Mesenchymal stem cell (in vitro differentiated cells and primary cell): ENCODE results near the gene OOEP.

ENCODE experiments used
- DNase-seq: peaks from one replicate; pipeline ENCODE4 v3.0.0-alpha.2; 2013
- H2AFZ ChIP-seq: one replicate; pipeline ENCODE4 v1.6.1; 2013; ENCODE audit warnings: low read depth, mild to moderate bottlenecking, control low read depth, inconsistent platforms, low read length, moderate library complexity
- H2AK5ac ChIP-seq: 2 replicates; pipeline ENCODE4 v1.6.1; 2013; ENCODE audit warnings: low read length, moderate library complexity, mild to moderate bottlenecking, inconsistent platforms; ENCODE audit not compliant: severe bottlenecking
- H2BK120ac ChIP-seq: one replicate; pipeline ENCODE4 v1.6.1; 2013; ENCODE audit warnings: low read depth, mild to moderate bottlenecking, inconsistent platforms, low read length, moderate library complexity
- H2BK12ac ChIP-seq, 2 experiments: one replicate each; pipeline ENCODE4 v1.6.1; 2013; ENCODE audit warnings: inconsistent platforms in 2 of 2, low read length in 2 of 2, mild to moderate bottlenecking in 2 of 2, moderate library complexity in 2 of 2, control low read depth in 1 of 2
- H2BK15ac ChIP-seq: one replicate; pipeline ENCODE4 v1.6.1; 2013; ENCODE audit warnings: mild to moderate bottlenecking, low read depth, inconsistent platforms; ENCODE audit not compliant: poor library complexity, severe bottlenecking
- H2BK5ac ChIP-seq: 2 replicates; pipeline ENCODE4 v1.6.1; 2013; ENCODE audit warnings: low read depth, mild to moderate bottlenecking, low read length, control low read depth, inconsistent platforms; ENCODE audit not compliant: poor library complexity, severe bottlenecking
- H3K14ac ChIP-seq, 2 experiments: one replicate each; pipeline ENCODE4 v1.6.1; 2013; ENCODE audit warnings: inconsistent platforms in 2 of 2, low read length in 2 of 2, control low read depth in 1 of 2, mild to moderate bottlenecking in 1 of 2, moderate library complexity in 1 of 2
- H3K18ac ChIP-seq, 2 experiments: one replicate each; pipeline ENCODE4 v1.6.1; 2013; ENCODE audit warnings: inconsistent platforms in 2 of 2, low read length in 2 of 2, control low read depth in 1 of 2, low read depth in 1 of 2, mild to moderate bottlenecking in 1 of 2
- H3K23ac ChIP-seq, 2 experiments: one replicate each; pipeline ENCODE4 v1.6.1; 2013; ENCODE audit warnings: inconsistent platforms in 2 of 2, low read length in 2 of 2, mild to moderate bottlenecking in 2 of 2, moderate library complexity in 2 of 2, control low read depth in 1 of 2
- H3K27ac ChIP-seq: 2 replicates; pipeline ENCODE4 v1.5.1; 2013; ENCODE audit warnings: mild to moderate bottlenecking, moderate library complexity, low read length, control low read depth, inconsistent platforms; ENCODE audit not compliant: poor library complexity, severe bottlenecking
- H3K27me3 ChIP-seq, 2 experiments: 2 replicates each; pipeline versions ENCODE4 v1.6.1 to v1.7.0; 2013; ENCODE audit warnings: low read length in 2 of 2, mild to moderate bottlenecking in 2 of 2, moderate library complexity in 2 of 2, control low read depth in 1 of 2, inconsistent platforms in 1 of 2; ENCODE audit not compliant: control insufficient read depth in 1 of 2, insufficient read depth in 1 of 2
- H3K36me3 ChIP-seq, 2 experiments: 2 replicates each; pipeline versions ENCODE4 v1.6.1 to v1.7.0; 2013; ENCODE audit warnings: low read length in 2 of 2, control low read depth in 1 of 2, inconsistent platforms in 1 of 2, low read depth in 1 of 2, mild to moderate bottlenecking in 1 of 2; ENCODE audit not compliant: insufficient read depth in 2 of 2, control insufficient read depth in 1 of 2
- H3K4ac ChIP-seq, 2 experiments: one replicate each; pipeline ENCODE4 v1.6.1; 2013; ENCODE audit warnings: inconsistent platforms in 2 of 2, low read length in 2 of 2, mild to moderate bottlenecking in 2 of 2, moderate library complexity in 2 of 2, control low read depth in 1 of 2, low read depth in 1 of 2
- H3K4me1 ChIP-seq: 2 replicates; pipeline ENCODE4 v1.6.1; 2013; ENCODE audit warnings: low read depth, low read length, control low read depth; ENCODE audit not compliant: control insufficient read depth, insufficient read depth
- H3K4me2 ChIP-seq: 2 replicates; pipeline ENCODE4 v1.6.1; 2013; ENCODE audit warnings: low read length, mild to moderate bottlenecking, inconsistent platforms; ENCODE audit not compliant: poor library complexity, severe bottlenecking
- H3K4me3 ChIP-seq, 2 experiments: 2 replicates each; pipeline versions ENCODE4 v1.5.1 to v1.7.0; 2013; ENCODE audit warnings: low read length in 2 of 2, mild to moderate bottlenecking in 2 of 2, control low read depth in 1 of 2, low read depth in 1 of 2; ENCODE audit not compliant: insufficient read depth in 1 of 2
- H3K79me1 ChIP-seq: replicated peaks from 2 replicates; pipeline ENCODE4 v1.6.1; 2013; ENCODE audit warnings: mild to moderate bottlenecking, control low read depth, low read length, inconsistent platforms; ENCODE audit not compliant: poor library complexity, severe bottlenecking
- H3K9ac ChIP-seq: 2 replicates; pipeline ENCODE4 v1.7.0; 2013; ENCODE audit warnings: mild to moderate bottlenecking, low read length, moderate library complexity
- H3K9me3 ChIP-seq: 2 replicates; pipeline ENCODE4 v1.7.0; 2013; ENCODE audit warnings: mild to moderate bottlenecking, low read length; ENCODE audit not compliant: control insufficient read depth
- H4K8ac ChIP-seq: one replicate; pipeline ENCODE4 v1.6.1; 2013; ENCODE audit warnings: inconsistent platforms, mild to moderate bottlenecking, low read length, moderate library complexity
- H4K91ac ChIP-seq: one replicate; pipeline ENCODE4 v1.6.1; 2013; ENCODE audit warnings: mild to moderate bottlenecking, low read length, inconsistent platforms
- WGBS: methylation state at CpG from one replicate; pipeline ENCODE4 v1.1.7; 2013; ENCODE audit warnings: mixed read lengths; 5-methylcytosine and 5-hydroxymethylcytosine counted together

OOEP gene

GRCh38 chr6:73368675-73369074 is 1.0 kb downstream of the OOEP start:
- Histone ChIP-seq H3K4me2 (no peak overlapping the region), H3K4me3 (no peak overlapping the region), H2AK5ac (no peak overlapping the region)

DNA sequence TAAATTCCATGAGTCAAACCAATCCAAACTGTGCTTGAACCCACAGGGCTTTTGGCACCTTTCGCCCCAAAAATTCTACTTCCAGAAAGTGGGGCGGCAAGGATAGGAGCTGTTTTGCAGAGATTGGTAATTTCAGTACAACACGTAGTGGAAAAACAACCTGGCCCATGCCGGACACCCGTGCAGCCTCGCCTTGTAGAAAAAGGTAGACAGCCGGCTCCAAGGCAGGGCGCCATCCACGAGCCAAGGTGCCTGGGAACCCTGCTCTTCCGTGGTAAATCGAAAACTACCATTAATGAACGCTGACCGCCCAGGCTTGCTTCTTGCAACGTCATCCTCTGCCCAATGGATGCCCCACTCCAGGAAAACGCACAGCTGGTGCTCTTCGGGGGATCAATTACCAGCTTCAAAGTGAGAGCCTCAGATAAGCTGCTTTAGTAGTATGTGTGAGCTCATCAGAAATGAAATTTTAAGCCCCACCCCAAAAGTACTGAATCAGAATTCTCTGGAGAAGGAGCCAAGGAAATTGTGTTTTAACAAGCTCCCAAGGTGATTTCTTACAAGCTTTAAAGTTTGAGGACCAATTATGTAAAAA is 1.8 kb downstream of the OOEP start:
- WGBS = 81% methylated on average over 16 of the region's 16 CpGs
- H3K4ac ChIP-seq = no peak overlapping the region

More at GRCh38 chr6:73368675-73369074, 1.0 kb downstream of the OOEP start:
- Histone ChIP-seq H3K4ac (no peak overlapping the region), H2BK5ac (no peak overlapping the region), H2BK120ac (no peak overlapping the region), H3K14ac (no peak overlapping the region), H3K18ac (no peak overlapping the region), H3K27ac (no peak overlapping the region), H3K9me3 (peaks cover 11% of the 10 kb centered on the region), H4K8ac (no peak overlapping the region), H2AFZ (no peak overlapping the region), H4K91ac (no peak overlapping the region), H3K27me3 (no peaks in the 10 kb centered on the region), H3K79me1 (no peaks in the 10 kb centered on the region), H3K9ac (no peak overlapping the region), H3K23ac (no peak overlapping the region), H2BK12ac (no peak overlapping the region), H3K4me1 (no peaks in the 10 kb centered on the region), H2BK15ac (no peak overlapping the region), H3K36me3 (no peaks in the 10 kb centered on the region)
- DNase-seq = no peak
- 100% methylated on average over 2 of the region's 4 CpGs for WGBS

DNA sequence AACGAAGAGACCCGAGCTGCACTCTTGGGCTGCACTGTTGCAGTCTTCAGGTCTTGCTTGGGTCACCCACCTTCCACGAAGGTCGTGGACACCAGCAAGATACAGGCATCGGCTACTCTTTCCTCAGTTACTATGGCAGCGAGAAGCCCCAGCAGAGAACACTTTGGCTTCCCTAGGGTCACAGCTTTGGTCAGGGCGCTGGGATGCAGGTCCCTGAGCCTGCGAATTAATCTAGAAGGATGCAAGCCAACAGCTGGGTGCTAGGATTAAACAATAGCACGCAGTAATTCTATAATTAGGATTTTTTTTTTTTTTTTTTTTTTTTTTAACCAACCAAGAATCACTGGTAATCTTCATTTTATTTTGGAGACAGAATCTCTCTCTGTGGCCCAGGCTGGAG is 5.1 kb downstream of the OOEP start:
- WGBS = 92% methylated on average over 7 of the region's 9 CpGs
- H3K4me3 ChIP-seq = no peak overlapping the region
- no peak overlapping the region for H2BK15ac ChIP-seq
- H3K4me2 ChIP-seq = no peak overlapping the region
- H3K9ac ChIP-seq = no peak overlapping the region
- H3K79me1 ChIP-seq = no peaks in the 10 kb centered on the region
- H4K8ac ChIP-seq = no peak overlapping the region
- no peak overlapping the region for H2BK120ac ChIP-seq
- no peak for DNase-seq
- H2BK12ac ChIP-seq = no peak overlapping the region
- no peaks in the 10 kb centered on the region for H3K9me3 ChIP-seq
- H3K4me1 ChIP-seq = no peaks in the 10 kb centered on the region
- no peak overlapping the region for H2AFZ ChIP-seq
- no peaks in the 10 kb centered on the region for H3K36me3 ChIP-seq
- H3K18ac ChIP-seq = no peak overlapping the region
- no peaks in the 10 kb centered on the region for H3K27me3 ChIP-seq
- no peak overlapping the region for H2BK5ac ChIP-seq
- H2AK5ac ChIP-seq = no peak overlapping the region
- no peak overlapping the region for H4K91ac ChIP-seq
- H3K27ac ChIP-seq = no peak overlapping the region
- H3K23ac ChIP-seq = no peak overlapping the region
- H3K14ac ChIP-seq = no peak overlapping the region
- no peak overlapping the region for H3K4ac ChIP-seq

More for the DNA sequence above, 1.8 kb downstream of the OOEP start:
- Histone ChIP-seq H2AK5ac (no peak overlapping the region), H2BK15ac (no peak overlapping the region), H3K14ac (no peak overlapping the region), H2AFZ (no peak overlapping the region), H2BK5ac (no peak overlapping the region), H3K27me3 (no peaks in the 10 kb centered on the region), H3K79me1 (no peaks in the 10 kb centered on the region), H3K9ac (no peak overlapping the region), H3K36me3 (no peaks in the 10 kb centered on the region), H2BK12ac (no peak overlapping the region), H3K4me3 (no peak overlapping the region), H4K8ac (no peak overlapping the region), H3K4me1 (no peaks in the 10 kb centered on the region), H3K18ac (no peak overlapping the region), H4K91ac (no peak overlapping the region), H3K27ac (no peak overlapping the region), H3K9me3 (peaks cover 11% of the 10 kb centered on the region), H2BK120ac (no peak overlapping the region), H3K4me2 (no peak overlapping the region), H3K23ac (no peak overlapping the region)
- no peak for DNase-seq

DNA sequence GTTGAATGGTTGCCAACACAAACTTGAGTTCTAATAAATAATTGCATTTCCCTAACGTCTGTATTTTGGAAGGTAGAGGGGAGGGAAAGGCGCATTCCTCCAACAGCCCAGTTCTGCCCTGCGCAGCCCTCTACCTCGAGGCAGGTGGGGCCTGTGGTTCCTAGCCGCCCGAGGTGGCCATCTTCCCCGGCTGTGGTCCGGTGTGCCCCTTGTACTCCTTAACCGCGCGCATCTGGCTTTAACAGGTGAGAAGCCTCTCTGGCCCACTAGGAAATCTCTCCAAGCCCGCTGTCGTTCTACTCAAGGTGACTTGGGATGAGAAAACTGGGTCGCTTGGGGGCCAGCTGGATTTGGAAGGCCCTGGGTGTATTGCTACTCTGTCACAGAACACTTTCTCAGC is 5.6 kb downstream of the OOEP start:
- WGBS = 94% methylated on average over 14 of the region's 14 CpGs
- no peak overlapping the region for H3K27ac ChIP-seq
- H3K9ac ChIP-seq = no peak overlapping the region
- DNase-seq = no peak
- H3K4me2 ChIP-seq = no peak overlapping the region
- H3K79me1 ChIP-seq = no peaks in the 10 kb centered on the region
- H3K4ac ChIP-seq = no peak overlapping the region
- no peak overlapping the region for H2BK5ac ChIP-seq
- H3K4me1 ChIP-seq = no peaks in the 10 kb centered on the region
- H4K8ac ChIP-seq = no peak overlapping the region
- H2AK5ac ChIP-seq = no peak overlapping the region
- no peaks in the 10 kb centered on the region for H3K36me3 ChIP-seq
- no peaks in the 10 kb centered on the region for H3K9me3 ChIP-seq
- H2BK120ac ChIP-seq = no peak overlapping the region
- H3K23ac ChIP-seq = no peak overlapping the region
- H3K14ac ChIP-seq = no peak overlapping the region
- no peak overlapping the region for H4K91ac ChIP-seq
- no peak overlapping the region for H2BK12ac ChIP-seq
- no peak overlapping the region for H2BK15ac ChIP-seq
- no peaks in the 10 kb centered on the region for H3K27me3 ChIP-seq
- H2AFZ ChIP-seq = no peak overlapping the region
- no peak overlapping the region for H3K4me3 ChIP-seq
- H3K18ac ChIP-seq = no peak overlapping the region
